Tibial nerve (tissue), 4 donors: Measurements from ENCODE around the gene ADIPOR2. TPM values are rescaled to one million over a fixed set of nuclear protein-coding genes. Genes with fewer than 3 reads are reported as not detected.

Experiments
- DNase-seq, 2 donors: peaks; one replicate each; pipeline ENCODE4 v3.0.0-alpha.2; 2019; ENCODE audit warnings: low spot score in 2 of 2
- H3K27ac ChIP-seq, 4 donors: fragments of 200-600 bp; sonication (generic) in 3 of 4; one replicate each; pipeline ENCODE4 v1.5.1; 2017 to 2019; ENCODE audit warnings: mild to moderate bottlenecking in 1 of 4
- H3K27me3 ChIP-seq, 2 donors: fragments of 200-600 bp; sonication (generic) in 1 of 2; one replicate each; pipeline versions ENCODE4 v1.5.1 to v1.6.0; 2017 to 2019
- H3K36me3 ChIP-seq, 3 donors: fragments of 200-600 bp; sonication (generic); one replicate each; pipeline ENCODE4 v1.5.1; 2018 to 2019
- H3K4me1 ChIP-seq, 4 donors: fragments of 200-600 bp; sonication (generic) in 3 of 4; one replicate each; pipeline ENCODE4 v1.5.1; 2017 to 2019
- H3K4me3 ChIP-seq, 4 donors: fragments of 200-600 bp; sonication (generic) in 3 of 4; one replicate each; pipeline ENCODE4 v1.5.1; 2017 to 2019; ENCODE audit warnings: mild to moderate bottlenecking in 1 of 4, moderate library complexity in 1 of 4
- H3K9me3 ChIP-seq, 4 donors: fragments of 200-600 bp; sonication (generic) in 3 of 4; one replicate each; pipeline ENCODE4 v1.5.1; 2017 to 2019
- EP300 ChIP-seq, 2 donors: sonication (generic); formaldehyde crosslinking; IDR thresholded peaks; one replicate each; pipeline ENCODE4 v1.6.1; 2017; ENCODE audit warnings: antibody characterized with exemption in 2 of 2, mild to moderate bottlenecking in 1 of 2
- POLR2A ChIP-seq, 2 donors: fragments of 450-650 bp; IDR thresholded peaks; one replicate each; pipeline ENCODE4 v1.6.1; 2017; ENCODE audit warnings: antibody characterized with exemption in 2 of 2, mild to moderate bottlenecking in 2 of 2, moderate library complexity in 2 of 2
- WGBS, 2 donors: methylation state at CpG; one replicate each; pipeline ENCODE4 v1.1.5; 2018; 5-methylcytosine and 5-hydroxymethylcytosine counted together
- total RNA-seq, 4 donors: library from RNA; depleted of rRNA; stranded (reverse); fragments of >200 nt; gene quantifications; one replicate each; pipeline ENCODE4 v1.1.0, GENCODE V29; 2016
- TF ChIP-seq, protein P1 (sequence below), 5 experiments: fragments of 200-600 bp in 3 of 5; fragments of 450-650 bp in 2 of 5; sonication (generic) in 3 of 5; IDR thresholded peaks; one replicate each; pipeline ENCODE4 v1.5.1; 2016 to 2019; ENCODE audit warnings: antibody characterized with exemption in 5 of 5, mild to moderate bottlenecking in 3 of 5, moderate library complexity in 2 of 5

Gene ADIPOR2
- total RNA-seq, 4 donors from 2014 or later, result 66.6 to 123 (median 72.1) TPM

DNA sequence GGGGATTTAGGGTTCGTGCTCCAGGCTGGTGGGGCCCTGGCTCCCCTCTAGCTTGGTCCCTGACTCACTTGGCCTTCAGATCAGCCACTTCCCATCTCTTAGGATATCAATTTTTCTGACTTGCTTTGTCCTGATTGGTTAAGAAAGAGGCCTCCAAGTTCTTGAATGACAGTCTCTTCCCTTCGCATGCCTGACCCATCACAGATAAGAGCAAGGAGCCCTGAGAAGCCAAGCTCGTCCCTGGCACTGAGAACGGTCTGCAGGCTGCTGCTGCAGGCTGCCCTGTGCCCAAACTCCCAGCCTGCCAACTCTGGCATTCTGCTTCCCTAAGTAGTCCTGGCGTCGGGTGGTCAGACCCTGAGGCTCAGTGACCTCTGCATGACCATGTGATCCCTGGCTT, 128.7 kb downstream of the ADIPOR2 start:
- Histone ChIP-seq H3K4me3 (no peak overlapping the region), H3K27ac (no peak overlapping the region), H3K36me3 (no peaks in the 10 kb centered on the region), H3K27me3 (peaks cover 0 to 57% of the 10 kb centered on the region in 2 donors), H3K9me3 (no peaks in the 10 kb centered on the region), H3K4me1 (peaks cover 0 to 10% (median 0%) of the 10 kb centered on the region in 4 donors)
- DNase-seq, result no peak
- TF ChIP-seq POLR2A (IDR thresholded peaks at IDR 0.05) (no peak), EP300 (IDR thresholded peaks at IDR 0.05) (no peak)
- TF ChIP-seq, protein P1, sequence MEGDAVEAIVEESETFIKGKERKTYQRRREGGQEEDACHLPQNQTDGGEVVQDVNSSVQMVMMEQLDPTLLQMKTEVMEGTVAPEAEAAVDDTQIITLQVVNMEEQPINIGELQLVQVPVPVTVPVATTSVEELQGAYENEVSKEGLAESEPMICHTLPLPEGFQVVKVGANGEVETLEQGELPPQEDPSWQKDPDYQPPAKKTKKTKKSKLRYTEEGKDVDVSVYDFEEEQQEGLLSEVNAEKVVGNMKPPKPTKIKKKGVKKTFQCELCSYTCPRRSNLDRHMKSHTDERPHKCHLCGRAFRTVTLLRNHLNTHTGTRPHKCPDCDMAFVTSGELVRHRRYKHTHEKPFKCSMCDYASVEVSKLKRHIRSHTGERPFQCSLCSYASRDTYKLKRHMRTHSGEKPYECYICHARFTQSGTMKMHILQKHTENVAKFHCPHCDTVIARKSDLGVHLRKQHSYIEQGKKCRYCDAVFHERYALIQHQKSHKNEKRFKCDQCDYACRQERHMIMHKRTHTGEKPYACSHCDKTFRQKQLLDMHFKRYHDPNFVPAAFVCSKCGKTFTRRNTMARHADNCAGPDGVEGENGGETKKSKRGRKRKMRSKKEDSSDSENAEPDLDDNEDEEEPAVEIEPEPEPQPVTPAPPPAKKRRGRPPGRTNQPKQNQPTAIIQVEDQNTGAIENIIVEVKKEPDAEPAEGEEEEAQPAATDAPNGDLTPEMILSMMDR (IDR thresholded peaks at IDR 0.05), result no peak
- WGBS, 2 donors, result 64 to 66% methylated on average over 6 of the region's 6 CpGs

DNA sequence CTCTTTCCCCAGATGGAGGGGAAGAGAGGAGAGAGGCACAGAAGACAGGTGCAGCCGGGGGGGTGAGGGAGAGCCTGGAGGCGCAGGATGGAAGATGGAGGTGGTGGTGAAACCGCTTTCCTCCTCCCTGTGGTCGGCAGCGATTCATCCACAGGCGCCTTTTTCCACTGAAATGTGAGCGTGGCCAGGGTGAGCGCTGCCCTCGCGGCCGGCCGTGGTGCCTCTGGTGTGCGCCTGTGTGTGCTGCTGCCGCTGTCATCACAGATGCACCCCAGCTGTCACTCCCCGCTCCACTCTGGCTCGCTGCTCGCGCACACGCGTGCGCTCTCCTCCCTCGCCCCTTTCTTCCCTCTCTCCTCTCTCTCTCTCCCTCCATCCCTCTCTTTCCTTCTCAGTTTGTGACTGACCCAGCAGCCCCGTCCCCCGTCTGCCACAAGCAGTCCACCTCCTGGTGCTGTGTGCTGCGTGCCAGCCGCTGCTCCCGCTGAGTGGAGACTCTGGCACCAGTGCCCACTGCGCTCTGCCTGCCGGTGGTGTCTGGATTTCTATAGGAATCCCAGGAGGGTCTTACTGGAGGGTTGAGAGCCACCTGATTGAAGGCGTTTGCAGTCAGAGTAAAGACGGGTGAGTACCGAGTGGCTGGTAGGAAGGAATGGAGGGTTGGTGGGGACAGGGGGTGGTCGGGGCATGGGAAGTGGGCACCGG, 129.5 kb downstream of the ADIPOR2 start, which contains the start of gene LRTM2:
LRTM2 (plus strand) TSS at position 375 of the 705 bp plus-strand sequence. CDS start 7,584 bp downstream, outside the sequence.
- Histone ChIP-seq H3K4me3 (no peak within 1 kb of the TSS), H3K27ac (no peak within 1 kb of the TSS), H3K4me1 (peaks cover 0 to 10% (median 0%) of the 10 kb centered on the region in 4 donors), H3K36me3 (no peaks in the 10 kb centered on the region), H3K27me3 (peaks cover 0 to 63% of the 10 kb centered on the region in 2 donors), H3K9me3 (no peaks in the 10 kb centered on the region)
- no peak for DNase-seq
- 10 to 19% methylated on average over 34 of the region's 34 CpGs for WGBS, 2 donors
- TF ChIP-seq POLR2A (IDR thresholded peaks at IDR 0.05) (no peak), EP300 (IDR thresholded peaks at IDR 0.05) (no peak)
- TF ChIP-seq, protein P1 (IDR thresholded peaks at IDR 0.05), result no peak

DNA sequence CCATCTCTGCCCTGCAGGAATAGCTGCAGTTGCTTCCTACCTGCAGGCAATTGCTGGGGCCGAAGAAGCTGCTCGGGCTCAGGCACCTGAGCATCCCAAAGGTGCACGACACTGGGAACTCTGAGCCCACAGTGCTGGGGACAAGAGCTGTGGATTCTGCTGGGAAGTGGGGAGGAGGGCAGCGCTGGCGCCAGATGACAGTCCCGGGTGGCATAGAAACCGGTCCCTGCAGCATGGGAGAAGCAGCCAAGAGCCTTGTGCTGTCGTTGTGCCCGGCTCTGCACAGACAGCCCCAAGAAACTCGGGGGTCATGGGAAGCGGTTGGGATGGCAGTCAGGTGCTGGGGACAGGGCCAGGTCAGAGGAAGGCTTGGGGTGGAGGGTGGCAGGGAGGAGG, 130.0 kb downstream of the ADIPOR2 start:
- H3K27ac ChIP-seq, result no peak overlapping the region

DNA sequence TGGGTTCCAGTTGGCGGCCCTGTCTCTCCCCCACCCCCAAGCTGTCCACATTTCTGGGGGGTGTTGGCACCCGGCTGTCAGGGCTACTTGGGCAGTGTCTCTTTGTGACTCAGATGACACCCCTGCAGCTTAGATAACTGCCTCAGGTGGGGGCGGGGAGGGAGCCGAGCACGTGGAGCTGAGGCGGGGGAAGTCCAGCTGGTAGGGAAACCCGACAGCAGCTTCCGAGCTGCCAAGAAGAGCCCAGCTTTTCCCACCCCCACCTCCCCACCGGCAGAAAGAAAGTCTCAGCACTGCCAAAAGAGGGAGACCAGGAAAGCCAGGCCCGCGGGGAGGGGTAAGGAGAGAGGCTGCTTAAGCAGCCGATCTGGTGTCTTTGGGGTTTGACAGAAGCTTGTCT, 130.9 kb downstream of the ADIPOR2 start:
- 31 to 32% methylated on average over 12 of the region's 12 CpGs for WGBS, 2 donors
- H3K4me3 ChIP-seq, result no peak overlapping the region
- DNase-seq, result no peak
- H3K27me3 ChIP-seq, result peaks cover 0 to 75% of the 10 kb centered on the region in 2 donors
- TF ChIP-seq POLR2A (IDR thresholded peaks at IDR 0.05) (no peak), EP300 (IDR thresholded peaks at IDR 0.05) (no peak)
- TF ChIP-seq, protein P1 (IDR thresholded peaks at IDR 0.05), result no peak
- peaks cover 0 to 10% (median 0%) of the 10 kb centered on the region in 4 donors for H3K4me1 ChIP-seq
- no peak overlapping the region for H3K27ac ChIP-seq
- no peaks in the 10 kb centered on the region for H3K36me3 ChIP-seq
- no peaks in the 10 kb centered on the region for H3K9me3 ChIP-seq

More for the DNA sequence above, 130.0 kb downstream of the ADIPOR2 start:
- Histone ChIP-seq H3K4me3 (no peak overlapping the region), H3K9me3 (no peaks in the 10 kb centered on the region), H3K4me1 (peaks cover 0 to 10% (median 0%) of the 10 kb centered on the region in 4 donors), H3K36me3 (no peaks in the 10 kb centered on the region), H3K27me3 (peaks cover 0 to 67% of the 10 kb centered on the region in 2 donors)
- WGBS, 2 donors, result 63 to 76% methylated on average over 6 to 11 of the region's 11 CpGs
- no peak for DNase-seq
- TF ChIP-seq POLR2A (IDR thresholded peaks at IDR 0.05) (no peak), EP300 (IDR thresholded peaks at IDR 0.05) (no peak)
- TF ChIP-seq, protein P1 (IDR thresholded peaks at IDR 0.05), result no peak

DNA sequence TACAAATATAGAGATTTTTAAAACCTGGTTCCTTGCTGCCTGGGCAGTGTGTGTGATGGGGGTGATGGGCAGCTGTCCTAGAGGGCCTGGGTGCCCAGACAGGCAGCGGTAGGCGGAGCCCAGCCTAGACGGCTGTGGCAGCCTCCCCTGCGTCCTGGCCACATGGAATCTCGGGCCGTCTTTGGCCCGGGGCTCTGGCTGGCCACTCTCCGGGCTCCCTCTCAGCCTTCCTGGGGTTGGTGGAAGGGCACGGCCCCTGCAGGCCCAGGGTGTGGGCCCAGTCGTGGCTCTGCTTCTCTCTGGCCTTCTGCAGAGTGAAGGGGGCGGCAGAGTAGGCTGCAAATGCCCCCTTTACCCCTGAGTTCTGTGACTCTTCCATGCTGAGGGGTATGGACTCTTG, 131.8 kb downstream of the ADIPOR2 start:
- Histone ChIP-seq H3K27me3 (peaks cover 0 to 84% of the 10 kb centered on the region in 2 donors), H3K4me1 (peaks cover 0 to 10% (median 0%) of the 10 kb centered on the region in 4 donors), H3K4me3 (no peak overlapping the region), H3K27ac (no peak overlapping the region), H3K36me3 (no peaks in the 10 kb centered on the region), H3K9me3 (no peaks in the 10 kb centered on the region)
- WGBS, 2 donors, result 63 to 68% methylated on average over 6 to 9 of the region's 11 CpGs
- TF ChIP-seq EP300 (IDR thresholded peaks at IDR 0.05) (no peak), POLR2A (IDR thresholded peaks at IDR 0.05) (no peak)
- TF ChIP-seq, protein P1 (IDR thresholded peaks at IDR 0.05), result no peak
- DNase-seq, result no peak
